Breast epithelium (tissue), 4 donors: ENCODE data around the gene HES3. TPM values are rescaled to one million over a fixed set of nuclear protein-coding genes. Genes with fewer than 3 reads are reported as not detected.

Experiments used
- DNase-seq, 2 donors: peaks; one replicate each; pipeline ENCODE4 v3.0.0-alpha.2; 2019; ENCODE audit warnings: low spot score in 2 of 2
- H3K27ac ChIP-seq, 2 donors: fragments of 200-600 bp; sonication (generic) in 1 of 2; one replicate each; pipeline ENCODE4 v1.5.1; 2016 to 2019; ENCODE audit warnings: mild to moderate bottlenecking in 1 of 2
- H3K27me3 ChIP-seq, 2 donors: fragments of 200-600 bp; sonication (generic) in 1 of 2; one replicate each; pipeline versions ENCODE4 v1.5.1 to v1.6.0; 2017 to 2019; ENCODE audit warnings: control low read depth in 1 of 2, mild to moderate bottlenecking in 1 of 2
- H3K36me3 ChIP-seq: fragments of 200-600 bp; one replicate; pipeline ENCODE4 v1.5.1; 2019
- H3K4me1 ChIP-seq, 2 donors: fragments of 200-600 bp; sonication (generic); one replicate each; pipeline ENCODE4 v1.5.1; 2016 to 2019; ENCODE audit warnings: control low read depth in 1 of 2
- H3K4me3 ChIP-seq, 3 donors: fragments of 200-600 bp; sonication (generic); 1 replicate in 2 of 3; 2 replicates in 1 of 3; pipeline ENCODE4 v1.5.1; 2016 to 2019; ENCODE audit warnings: mild to moderate bottlenecking in 3 of 3, moderate library complexity in 2 of 3
- H3K9me3 ChIP-seq, 2 donors: fragments of 200-600 bp; sonication (generic) in 1 of 2; one replicate each; pipeline ENCODE4 v1.5.1; 2016 to 2019; ENCODE audit warnings: control low read depth in 1 of 2
- CTCF ChIP-seq, 3 donors: fragments of 450-650 bp; IDR thresholded peaks; one replicate each; pipeline ENCODE4 v1.5.1; 2016 to 2017; ENCODE audit warnings: antibody characterized with exemption in 3 of 3, mild to moderate bottlenecking in 3 of 3, moderate library complexity in 3 of 3
- POLR2A ChIP-seq: fragments of 450-650 bp; IDR thresholded peaks from one replicate; pipeline ENCODE4 v1.6.1; 2016; ENCODE audit warnings: antibody characterized with exemption, mild to moderate bottlenecking, moderate library complexity
- POLR2AphosphoS5 ChIP-seq, 3 donors: sonication (generic); formaldehyde crosslinking; IDR thresholded peaks; one replicate each; pipeline ENCODE4 v1.6.1; 2017; ENCODE audit warnings: antibody characterized with exemption in 3 of 3
- intact Hi-C: fragments of 100-400 bp; cut with DNase I; formaldehyde crosslinking; loops from one replicate; pipeline ENCODE4 v1.15.1; 2023; ENCODE audit warnings: low total_unique reads
- total RNA-seq, 3 donors: library from RNA; depleted of rRNA; stranded (reverse); fragments of >200 nt; gene quantifications; one replicate each; pipeline ENCODE4 v1.1.0, GENCODE V29; 2016

The HES3 gene
- total RNA-seq, 3 donors from 2014 or later, result not detected

DNA sequence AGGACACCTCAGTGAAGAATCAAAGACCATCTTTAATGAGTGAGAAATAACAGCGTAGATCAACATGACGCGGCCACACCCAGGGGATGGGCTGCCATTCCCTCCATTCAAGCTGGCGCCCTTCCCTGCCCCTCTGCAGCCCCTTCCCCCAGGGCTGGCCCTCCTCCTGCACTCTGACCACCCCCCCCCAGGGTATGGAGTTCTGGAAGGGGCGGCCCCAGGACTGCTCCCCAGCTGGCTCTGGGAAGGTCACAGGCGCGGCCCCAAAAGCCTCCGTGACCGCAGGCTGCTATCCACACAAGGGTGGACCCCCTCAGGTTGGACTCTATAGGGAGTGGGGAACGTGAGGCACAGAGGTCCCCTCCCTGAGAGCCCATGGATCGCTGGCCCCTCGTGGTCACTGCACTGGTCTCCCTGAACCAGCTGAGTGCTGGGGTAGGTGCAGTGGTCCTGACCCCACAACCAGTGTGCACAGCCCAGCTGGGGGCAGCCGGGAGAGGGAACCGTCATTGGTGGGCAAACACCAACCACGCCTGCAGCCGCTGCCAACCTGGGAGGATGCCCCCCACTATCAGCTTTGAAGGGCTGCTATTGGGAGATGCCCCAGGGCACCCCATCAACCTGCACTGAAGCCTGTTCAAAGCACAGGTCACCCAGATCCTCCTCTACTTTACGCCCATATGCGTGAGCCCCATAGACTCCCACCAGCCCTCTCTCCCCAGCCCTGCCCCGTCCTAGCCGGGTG lies 33.0 kb downstream of the HES3 start:
- DNase-seq, result no peak
- intact Hi-C loops, result no loop called here
- H3K36me3 ChIP-seq, result no peaks in the 10 kb centered on the region
- H3K4me3 ChIP-seq, result peak overlapping the region in 1 of 3 donors; percentile 41
- no peaks in the 10 kb centered on the region for H3K27me3 ChIP-seq
- no peak overlapping the region for H3K27ac ChIP-seq
- H3K9me3 ChIP-seq, result no peaks in the 10 kb centered on the region
- no peak for TF ChIP-seq POLR2AphosphoS5 (IDR thresholded peaks at IDR 0.05)
- no peak for TF ChIP-seq POLR2A
- TF ChIP-seq CTCF (IDR thresholded peaks at IDR 0.05), result no peak
- no peaks in the 10 kb centered on the region for H3K4me1 ChIP-seq

DNA sequence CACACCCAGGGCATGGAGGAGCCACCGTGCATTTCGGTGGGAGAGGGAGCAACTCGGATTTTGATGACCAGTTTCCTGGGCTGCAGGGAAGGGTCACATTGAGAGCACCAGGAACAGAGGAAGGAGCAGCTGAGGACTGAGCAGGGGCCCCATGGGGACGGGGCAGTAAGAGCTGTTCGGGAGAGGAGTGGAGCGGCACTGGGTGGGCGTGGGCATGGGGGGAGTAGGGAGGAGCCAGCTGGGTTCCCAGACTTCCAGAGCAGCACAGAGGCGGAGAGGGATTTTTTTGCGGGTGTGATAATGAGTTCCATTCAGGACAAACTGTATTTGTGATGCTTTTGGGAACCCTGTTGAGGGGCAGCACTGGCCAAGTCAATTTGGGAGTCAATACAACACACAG lies 34.3 kb downstream of the HES3 start:
- H3K9me3 ChIP-seq, result no peaks in the 10 kb centered on the region
- H3K27ac ChIP-seq, result no peak overlapping the region
- no peaks in the 10 kb centered on the region for H3K36me3 ChIP-seq
- intact Hi-C loops, result no loop called here
- no peak overlapping the region for H3K4me3 ChIP-seq
- no peak for DNase-seq
- no peaks in the 10 kb centered on the region for H3K27me3 ChIP-seq
- TF ChIP-seq POLR2A (no peak), POLR2AphosphoS5 (IDR thresholded peaks at IDR 0.05) (no peak), CTCF (IDR thresholded peaks at IDR 0.05) (no peak)
- H3K4me1 ChIP-seq, result no peaks in the 10 kb centered on the region

DNA sequence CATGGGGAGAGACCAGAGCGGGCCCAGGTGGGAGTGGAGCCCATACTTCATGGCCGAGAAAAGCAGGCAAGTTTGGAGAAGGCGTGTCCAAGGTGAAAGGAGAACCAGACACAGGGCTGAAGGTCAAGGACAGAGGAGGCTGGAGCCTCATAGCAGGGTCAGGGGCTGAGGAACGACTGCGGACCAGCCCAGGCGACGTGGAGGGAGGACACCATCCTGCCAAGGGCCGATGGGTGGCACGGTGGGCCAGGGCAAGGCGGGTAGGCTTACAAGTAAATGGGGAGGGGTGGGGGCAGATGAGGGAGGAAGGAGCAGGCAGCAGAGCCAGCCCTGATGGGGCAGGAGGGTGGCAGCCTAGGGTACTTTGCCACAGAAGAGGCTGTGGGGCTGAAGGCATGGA lies 35.1 kb downstream of the HES3 start:
- TF ChIP-seq POLR2A (no peak), POLR2AphosphoS5 (IDR thresholded peaks at IDR 0.05) (no peak), CTCF (IDR thresholded peaks at IDR 0.05) (no peak)
- H3K27ac ChIP-seq, result no peak overlapping the region
- H3K4me3 ChIP-seq, result no peak overlapping the region
- no peaks in the 10 kb centered on the region for H3K4me1 ChIP-seq
- intact Hi-C loops, result no loop called here
- no peak for DNase-seq
- H3K36me3 ChIP-seq, result no peaks in the 10 kb centered on the region
- H3K27me3 ChIP-seq, result no peaks in the 10 kb centered on the region
- no peaks in the 10 kb centered on the region for H3K9me3 ChIP-seq

DNA sequence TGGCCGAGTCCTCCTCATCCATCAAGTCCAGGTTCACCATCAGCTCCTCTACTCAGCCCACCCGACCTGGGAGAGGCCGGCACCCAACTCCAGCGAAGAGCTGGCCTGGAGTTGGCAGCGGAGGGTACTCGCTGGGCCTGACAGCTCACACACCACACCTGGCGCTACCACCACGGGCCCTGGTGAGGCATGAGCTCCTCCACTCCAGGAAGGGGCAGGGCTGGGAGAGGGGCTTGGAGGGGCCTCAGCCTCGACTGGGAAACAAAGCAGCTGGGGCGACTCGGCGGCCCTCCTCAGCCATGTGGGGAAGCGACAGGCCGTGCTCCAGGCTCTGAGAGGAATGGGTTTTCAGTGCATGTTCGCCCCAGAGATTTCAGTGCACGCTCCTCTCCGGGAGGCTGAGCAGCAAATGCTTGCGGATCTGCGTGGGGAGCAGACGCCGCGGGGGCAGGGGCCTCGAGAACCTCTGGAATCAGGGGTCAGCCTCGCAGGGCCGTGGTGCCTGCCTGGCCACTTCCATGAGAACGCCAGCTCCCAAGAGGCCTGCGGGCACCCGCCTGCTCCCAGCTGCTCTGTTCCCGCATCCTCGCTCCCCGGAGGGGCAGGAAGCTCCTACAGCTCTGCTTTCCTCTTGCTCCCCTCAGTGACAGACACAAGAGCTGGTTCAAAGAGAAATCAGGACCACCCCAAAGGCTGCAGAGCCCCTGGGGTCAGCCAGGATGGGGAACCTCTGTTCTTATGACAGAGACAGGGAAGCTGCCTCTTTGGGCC lies 35.8 kb downstream of the HES3 start:
- Histone ChIP-seq H3K27ac (no peak overlapping the region), H3K27me3 (no peaks in the 10 kb centered on the region), H3K4me1 (no peaks in the 10 kb centered on the region), H3K36me3 (no peaks in the 10 kb centered on the region), H3K9me3 (no peaks in the 10 kb centered on the region), H3K4me3 (no peak overlapping the region)
- no peak for DNase-seq
- TF ChIP-seq POLR2A (no peak), POLR2AphosphoS5 (IDR thresholded peaks at IDR 0.05) (no peak), CTCF (IDR thresholded peaks at IDR 0.05) (no peak)
- intact Hi-C loops, result loop anchor here (5.0 kb wide), 1 partner anchor 658 kb away; no protein-coding TSS in a partner anchor
